OCI-LY3 (cell line): ENCODE data around the gene MED26.

Source experiments
- CTCF ChIP-seq: fragments of 200-600, 300-600 bp; sonication (generic); IDR thresholded peaks from 2 replicates; pipeline ENCODE4 v1.5.1; 2014; ENCODE audit warnings: antibody characterized with exemption, low read length, low read depth
- EZH2phosphoT487 ChIP-seq: fragments of 200-600 bp; shearing (Covaris generic); IDR thresholded peaks from 2 replicates; pipeline ENCODE4 v1.6.1; 2018; ENCODE audit warnings: antibody characterized with exemption, mixed run types, low read depth

- TF ChIP-seq CTCF = no peak
- TF ChIP-seq EZH2phosphoT487 = no peak
Measured at GRCh38 chr19:16576690-16577530, 51.1 kb downstream of the MED26 start.
